Measurements from ENCODE around the gene IPO9.

The IPO9 gene

DNA sequence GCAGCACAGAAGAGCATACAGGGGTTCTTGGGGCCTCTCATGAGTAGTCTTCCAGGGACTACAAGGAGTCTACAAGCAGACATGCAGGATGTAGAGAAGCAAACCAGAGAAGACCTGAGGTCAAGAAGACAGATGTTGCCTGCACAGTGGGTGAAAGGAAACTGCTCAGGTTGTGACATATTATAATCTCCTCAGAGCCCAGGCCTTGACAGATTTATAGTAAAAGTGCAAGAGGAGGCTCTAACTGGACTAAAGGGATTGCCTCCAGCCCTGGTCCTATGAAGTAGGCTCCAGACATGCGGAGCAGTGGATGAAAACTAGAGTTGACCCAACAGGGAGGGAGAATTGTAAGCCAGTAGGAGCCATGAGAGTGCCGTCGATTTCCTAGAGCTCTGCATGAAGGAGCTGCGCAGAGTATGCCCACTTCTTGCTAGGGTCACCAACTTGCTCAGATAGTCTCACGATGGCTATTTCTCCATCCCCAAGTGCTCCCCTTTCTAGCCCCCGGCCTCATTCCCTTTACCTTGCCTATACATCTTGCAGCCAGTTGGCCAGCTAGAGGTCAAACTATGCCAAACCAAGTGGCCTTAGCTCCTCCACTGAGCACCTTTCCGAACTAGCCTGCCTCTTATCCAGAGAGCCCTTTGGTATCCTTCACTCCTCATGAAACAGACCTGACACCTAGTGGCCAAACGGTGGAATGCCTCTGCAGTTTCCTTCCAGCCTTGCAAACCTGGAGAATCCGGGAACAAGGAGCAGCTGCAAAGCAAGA, 36.2 kb upstream of the IPO9 start:
- Histone ChIP-seq H3K36me3 (ENCODE audit: insufficient read depth, low read length) (peaks cover 2% of the 10 kb centered on the region; the same call in 1 of the 2 replicates), H3K9ac (ENCODE audit: low read depth, low read length) (no peak overlapping the region), H3K4me1 (ENCODE audit: insufficient read depth, low read length) (no peaks in the 10 kb centered on the region), H3K9me3 (ENCODE audit: control insufficient read depth, insufficient read depth, low read length) (no peaks in the 10 kb centered on the region)

GRCh38 chr1:201793306-201793925, 35.5 kb upstream of the IPO9 start:
- Histone ChIP-seq H3K36me3 (ENCODE audit: insufficient read depth, low read length) (peaks cover 2% of the 10 kb centered on the region; the same call in 1 of the 2 replicates), H3K4me1 (ENCODE audit: insufficient read depth, low read length) (no peaks in the 10 kb centered on the region), H3K9ac (ENCODE audit: low read depth, low read length) (no peak overlapping the region), H3K9me3 (ENCODE audit: control insufficient read depth, insufficient read depth, low read length) (no peaks in the 10 kb centered on the region)

- no peaks in the 10 kb centered on the region for H3K9me3 ChIP-seq (ENCODE audit: control insufficient read depth, insufficient read depth, low read length)
- no peaks in the 10 kb centered on the region for H3K36me3 ChIP-seq (ENCODE audit: insufficient read depth, low read length)
- no peak overlapping the region for H3K9ac ChIP-seq (ENCODE audit: low read depth, low read length)
- H3K4me1 ChIP-seq (ENCODE audit: insufficient read depth, low read length), result no peaks in the 10 kb centered on the region
Observed at GRCh38 chr1:201795066-201795465, 33.9 kb upstream of the IPO9 start.

GRCh38 chr1:201800246-201800645, 28.7 kb upstream of the IPO9 start:
- no peak overlapping the region for H3K9ac ChIP-seq (ENCODE audit: low read depth, low read length)
- H3K36me3 ChIP-seq (ENCODE audit: insufficient read depth, low read length), result peaks cover 5% of the 10 kb centered on the region; the same call in 1 of the 2 replicates
- no peaks in the 10 kb centered on the region for H3K9me3 ChIP-seq (ENCODE audit: control insufficient read depth, insufficient read depth, low read length)
- H3K4me1 ChIP-seq (ENCODE audit: insufficient read depth, low read length), result no peaks in the 10 kb centered on the region

DNA sequence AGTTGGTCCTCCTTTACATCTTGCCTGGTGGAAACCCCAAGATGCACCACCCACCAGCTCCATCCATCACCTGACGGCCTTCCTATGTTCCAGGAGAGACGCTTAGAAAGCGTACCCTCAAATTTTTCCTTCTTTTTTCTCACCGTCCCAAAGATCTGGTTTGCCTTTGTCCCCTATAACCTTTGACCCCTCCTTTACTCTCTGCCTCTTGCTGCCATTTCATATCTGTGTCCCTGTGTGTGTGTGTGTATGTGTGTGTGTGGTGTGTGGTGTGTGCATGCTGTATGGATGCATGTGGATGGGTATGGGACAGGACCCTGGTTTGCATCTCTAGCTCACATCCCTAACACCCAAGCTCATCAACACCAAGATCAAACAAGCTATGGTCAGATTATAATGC, 22.2 kb upstream of the IPO9 start:
- no peak overlapping the region for H3K9ac ChIP-seq (ENCODE audit: low read depth, low read length)
- H3K9me3 ChIP-seq (ENCODE audit: control insufficient read depth, insufficient read depth, low read length), result no peaks in the 10 kb centered on the region
- peaks cover 8% of the 10 kb centered on the region; the same call in 1 of the 2 replicates for H3K36me3 ChIP-seq (ENCODE audit: insufficient read depth, low read length)
- H3K4me1 ChIP-seq (ENCODE audit: insufficient read depth, low read length), result no peaks in the 10 kb centered on the region

DNA sequence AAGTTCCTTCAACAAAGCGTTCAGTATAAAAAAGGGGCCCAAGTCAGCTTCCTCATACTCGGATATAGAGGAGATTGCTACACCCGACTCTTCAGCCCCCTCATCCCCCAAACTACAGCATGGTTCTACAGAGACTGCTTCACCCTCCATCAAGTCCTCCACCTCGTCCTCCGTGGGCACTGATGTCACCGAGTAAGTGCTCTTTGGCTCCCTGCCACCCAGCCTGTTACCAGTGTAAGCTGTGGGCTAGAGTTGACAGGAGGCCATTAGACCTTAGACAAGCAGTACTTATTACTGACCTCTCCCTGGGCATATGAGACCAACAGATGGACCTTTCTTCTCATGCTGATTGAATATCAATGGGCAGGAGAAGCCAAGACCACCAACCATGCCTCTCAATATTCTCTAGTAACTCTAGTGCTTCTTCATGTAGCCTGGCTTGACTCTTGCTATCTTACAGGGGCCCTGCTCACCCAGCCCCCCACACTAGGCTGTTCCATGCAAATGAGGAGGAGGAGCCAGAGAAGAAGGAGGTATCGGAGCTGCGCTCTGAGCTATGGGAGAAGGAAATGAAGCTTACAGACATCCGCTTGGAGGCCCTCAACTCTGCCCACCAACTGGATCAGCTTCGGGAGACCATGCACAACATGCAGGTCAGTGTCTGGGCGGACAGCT, 20.9 kb upstream of the IPO9 start:
- no peaks in the 10 kb centered on the region for H3K9me3 ChIP-seq (ENCODE audit: control insufficient read depth, insufficient read depth, low read length)
- H3K9ac ChIP-seq (ENCODE audit: low read depth, low read length), result no peak overlapping the region
- H3K36me3 ChIP-seq (ENCODE audit: insufficient read depth, low read length), result peaks cover 8% of the 10 kb centered on the region; the same call in 1 of the 2 replicates
- H3K4me1 ChIP-seq (ENCODE audit: insufficient read depth, low read length), result no peaks in the 10 kb centered on the region

DNA sequence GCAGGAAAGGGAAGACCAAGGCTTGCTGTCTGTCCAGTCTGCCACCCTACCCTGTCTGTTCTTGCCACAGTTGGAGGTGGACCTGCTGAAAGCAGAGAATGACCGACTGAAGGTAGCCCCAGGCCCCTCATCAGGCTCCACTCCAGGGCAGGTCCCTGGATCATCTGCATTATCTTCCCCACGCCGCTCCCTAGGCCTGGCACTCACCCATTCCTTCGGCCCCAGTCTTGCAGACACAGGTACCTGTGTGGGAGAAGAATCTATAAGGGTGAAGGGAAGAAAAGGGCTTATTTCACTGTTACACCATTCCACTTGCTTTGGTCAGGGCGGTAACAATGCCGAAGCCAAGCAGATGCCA, 20.3 kb upstream of the IPO9 start:
- Histone ChIP-seq H3K9me3 (ENCODE audit: control insufficient read depth, insufficient read depth, low read length) (no peaks in the 10 kb centered on the region), H3K36me3 (ENCODE audit: insufficient read depth, low read length) (peaks cover 6% of the 10 kb centered on the region; the same call in 1 of the 2 replicates), H3K9ac (ENCODE audit: low read depth, low read length) (no peak overlapping the region), H3K4me1 (ENCODE audit: insufficient read depth, low read length) (no peaks in the 10 kb centered on the region)

- Histone ChIP-seq H3K9me3 (ENCODE audit: control insufficient read depth, insufficient read depth, low read length) (no peaks in the 10 kb centered on the region), H3K36me3 (ENCODE audit: insufficient read depth, low read length) (peaks cover 3% of the 10 kb centered on the region; the same call in 1 of the 2 replicates), H3K4me1 (ENCODE audit: insufficient read depth, low read length) (no peaks in the 10 kb centered on the region), H3K9ac (ENCODE audit: low read depth, low read length) (no peak overlapping the region)
Observed at GRCh38 chr1:201809876-201810275, 19.1 kb upstream of the IPO9 start.

GRCh38 chr1:201810466-201811216, 18.3 kb upstream of the IPO9 start:
- Histone ChIP-seq H3K9ac (ENCODE audit: low read depth, low read length) (no peak overlapping the region), H3K4me1 (ENCODE audit: insufficient read depth, low read length) (no peaks in the 10 kb centered on the region), H3K9me3 (ENCODE audit: control insufficient read depth, insufficient read depth, low read length) (no peaks in the 10 kb centered on the region), H3K36me3 (ENCODE audit: insufficient read depth, low read length) (peaks cover 3% of the 10 kb centered on the region; the same call in 1 of the 2 replicates)

- Histone ChIP-seq H3K4me1 (ENCODE audit: insufficient read depth, low read length) (no peaks in the 10 kb centered on the region), H3K36me3 (ENCODE audit: insufficient read depth, low read length) (peaks cover 8% of the 10 kb centered on the region), H3K9me3 (ENCODE audit: control insufficient read depth, insufficient read depth, low read length) (no peaks in the 10 kb centered on the region), H3K9ac (ENCODE audit: low read depth, low read length) (no peak overlapping the region)
Observed at GRCh38 chr1:201813226-201813625, 15.7 kb upstream of the IPO9 start.

GRCh38 chr1:201816309-201816854, 12.6 kb upstream of the IPO9 start:
- H3K36me3 ChIP-seq (ENCODE audit: insufficient read depth, low read length), result peaks cover 11% of the 10 kb centered on the region
- no peaks in the 10 kb centered on the region for H3K4me1 ChIP-seq (ENCODE audit: insufficient read depth, low read length)
- no peaks in the 10 kb centered on the region for H3K9me3 ChIP-seq (ENCODE audit: control insufficient read depth, insufficient read depth, low read length)
- H3K9ac ChIP-seq (ENCODE audit: low read depth, low read length), result no peak overlapping the region

GRCh38 chr1:201818971-201819750, 9.8 kb upstream of the IPO9 start:
- H3K9ac ChIP-seq (ENCODE audit: low read depth, low read length), result no peak overlapping the region
- H3K4me1 ChIP-seq (ENCODE audit: insufficient read depth, low read length), result no peaks in the 10 kb centered on the region
- peaks cover 11% of the 10 kb centered on the region for H3K36me3 ChIP-seq (ENCODE audit: insufficient read depth, low read length)
- no peaks in the 10 kb centered on the region for H3K9me3 ChIP-seq (ENCODE audit: control insufficient read depth, insufficient read depth, low read length)

DNA sequence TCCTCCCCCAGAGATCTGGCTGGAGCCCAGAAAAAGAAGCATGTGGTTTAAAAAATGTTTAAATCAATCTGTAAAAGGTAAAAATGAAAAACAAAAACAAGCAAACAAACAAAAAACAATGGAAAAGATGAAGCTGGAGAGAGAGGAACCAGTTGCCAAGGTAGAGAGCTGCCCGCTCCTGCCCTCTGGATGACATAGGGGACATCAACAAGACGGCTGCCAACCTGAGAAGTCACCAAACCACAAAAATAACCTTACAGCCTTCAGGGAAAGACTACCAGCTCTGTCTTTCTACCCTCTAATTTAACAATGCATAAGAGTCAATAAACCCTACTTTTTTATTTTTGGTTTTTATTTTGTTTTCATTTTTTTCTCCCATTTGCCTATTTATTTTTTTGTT, 8.5 kb upstream of the IPO9 start:
- no peaks in the 10 kb centered on the region for H3K9me3 ChIP-seq (ENCODE audit: control insufficient read depth, insufficient read depth, low read length)
- no peak overlapping the region for H3K9ac ChIP-seq (ENCODE audit: low read depth, low read length)
- peaks cover 11% of the 10 kb centered on the region for H3K36me3 ChIP-seq (ENCODE audit: insufficient read depth, low read length)
- no peaks in the 10 kb centered on the region for H3K4me1 ChIP-seq (ENCODE audit: insufficient read depth, low read length)

Measured in ES-I3 (cell line).